ENCODE results near the gene ARHGAP19.

The ARHGAP19 gene

GRCh38 chr10:97335188-97335619 is 42.8 kb upstream of the ARHGAP19 start:
- Histone ChIP-seq H3K9me3 (ENCODE audit: insufficient read depth, low read length) (no peaks in the 10 kb centered on the region), H2AFZ (ENCODE audit: low read depth, low read length, severe bottlenecking) (peak overlapping the region; percentile 100), H3K27me3 (ENCODE audit: low read length) (no peaks in the 10 kb centered on the region), H3K27ac (ENCODE audit: low read depth, low read length) (no peak overlapping the region), H3F3A (ENCODE audit: insufficient read depth) (peaks cover 11% of the 10 kb centered on the region; the same call in 1 of the 2 replicates), H4K20me1 (ENCODE audit: low read depth, low read length) (no peaks in the 10 kb centered on the region), H3K4me3 (ENCODE audit: insufficient read depth, low read length, poor library complexity, severe bottlenecking) (peak overlapping the region; percentile 84), H3K9me2 (replicated peaks; ENCODE audit: insufficient read depth, low read length) (no peaks in the 10 kb centered on the region), H3K9ac (ENCODE audit: low read length) (peak overlapping the region; percentile 71), H3K4me2 (ENCODE audit: low read depth, low read length, poor library complexity, severe bottlenecking) (peak overlapping the region; percentile 68), H3K79me2 (ENCODE audit: insufficient read depth, low read length) (no peaks in the 10 kb centered on the region), H3K36me3 (ENCODE audit: low read length) (no peaks in the 10 kb centered on the region)
- TF ChIP-seq CTCF (IDR thresholded peaks at IDR 0.05; ENCODE audit: insufficient read depth, low read length, poor library complexity, severe bottlenecking) = no peak

- Histone ChIP-seq H3K9me2 (replicated peaks; ENCODE audit: insufficient read depth, low read length) (no peaks in the 10 kb centered on the region), H3F3A (ENCODE audit: insufficient read depth) (peaks cover 11% of the 10 kb centered on the region; the same call in 1 of the 2 replicates), H3K9ac (ENCODE audit: low read length) (peak within 1 kb of the TSS; percentile 71), H3K36me3 (ENCODE audit: low read length) (no peaks in the 10 kb centered on the region), H2AFZ (ENCODE audit: low read depth, low read length, severe bottlenecking) (peak within 1 kb of the TSS; percentile 100), H3K9me3 (ENCODE audit: insufficient read depth, low read length) (no peaks in the 10 kb centered on the region), H3K27ac (ENCODE audit: low read depth, low read length) (peak within 1 kb of the TSS; percentile 71), H3K4me2 (ENCODE audit: low read depth, low read length, poor library complexity, severe bottlenecking) (peak within 1 kb of the TSS; percentile 68), H3K79me2 (ENCODE audit: insufficient read depth, low read length) (no peaks in the 10 kb centered on the region), H4K20me1 (ENCODE audit: low read depth, low read length) (no peaks in the 10 kb centered on the region), H3K4me3 (ENCODE audit: insufficient read depth, low read length, poor library complexity, severe bottlenecking) (peak within 1 kb of the TSS; percentile 84), H3K27me3 (ENCODE audit: low read length) (no peaks in the 10 kb centered on the region)
- TF ChIP-seq EZH2phosphoT487 (conservative IDR thresholded peaks at IDR 0.05; ENCODE audit: low read length) (no peak), CTCF (IDR thresholded peaks at IDR 0.05; ENCODE audit: insufficient read depth, low read length, poor library complexity, severe bottlenecking) (no peak)
Measured at GRCh38 chr10:97334370-97335175, 42.1 kb upstream of the ARHGAP19 start, which contains the start of gene FRAT2. FRAT2 (minus strand) TSS chr10:97334729; CDS start chr10:97334572, 157 bp downstream.

- H3F3A ChIP-seq (ENCODE audit: insufficient read depth) = peaks cover 11% of the 10 kb centered on the region; the same call in 1 of the 2 replicates
- H3K4me2 ChIP-seq (ENCODE audit: low read depth, low read length, poor library complexity, severe bottlenecking) = peak overlapping the region; percentile 68
- H3K4me3 ChIP-seq (ENCODE audit: insufficient read depth, low read length, poor library complexity, severe bottlenecking) = peak overlapping the region; percentile 84
- H3K27ac ChIP-seq (ENCODE audit: low read depth, low read length) = no peak overlapping the region
- H4K20me1 ChIP-seq (ENCODE audit: low read depth, low read length) = no peaks in the 10 kb centered on the region
- H3K9me2 ChIP-seq (replicated peaks; ENCODE audit: insufficient read depth, low read length) = no peaks in the 10 kb centered on the region
- H3K9ac ChIP-seq (ENCODE audit: low read length) = peak overlapping the region; percentile 71
- TF ChIP-seq CTCF (IDR thresholded peaks at IDR 0.05; ENCODE audit: insufficient read depth, low read length, poor library complexity, severe bottlenecking) (no peak), EZH2phosphoT487 (conservative IDR thresholded peaks at IDR 0.05; ENCODE audit: low read length) (no peak)
- H3K9me3 ChIP-seq (ENCODE audit: insufficient read depth, low read length) = no peaks in the 10 kb centered on the region
- H3K79me2 ChIP-seq (ENCODE audit: insufficient read depth, low read length) = no peaks in the 10 kb centered on the region
- peak overlapping the region; percentile 28 for H2AFZ ChIP-seq (ENCODE audit: low read depth, low read length, severe bottlenecking)
- H3K36me3 ChIP-seq (ENCODE audit: low read length) = no peaks in the 10 kb centered on the region
- H3K27me3 ChIP-seq (ENCODE audit: low read length) = no peaks in the 10 kb centered on the region
Measured at GRCh38 chr10:97333601-97334369, 41.3 kb upstream of the ARHGAP19 start.
